Measurements from ENCODE around the gene DCST2. TPM values are rescaled to one million over a fixed set of nuclear protein-coding genes. Genes with fewer than 3 reads are reported as not detected.

The DCST2 gene
- total RNA-seq, 1 experiment from 2014 or later, result 0.21 TPM

DNA sequence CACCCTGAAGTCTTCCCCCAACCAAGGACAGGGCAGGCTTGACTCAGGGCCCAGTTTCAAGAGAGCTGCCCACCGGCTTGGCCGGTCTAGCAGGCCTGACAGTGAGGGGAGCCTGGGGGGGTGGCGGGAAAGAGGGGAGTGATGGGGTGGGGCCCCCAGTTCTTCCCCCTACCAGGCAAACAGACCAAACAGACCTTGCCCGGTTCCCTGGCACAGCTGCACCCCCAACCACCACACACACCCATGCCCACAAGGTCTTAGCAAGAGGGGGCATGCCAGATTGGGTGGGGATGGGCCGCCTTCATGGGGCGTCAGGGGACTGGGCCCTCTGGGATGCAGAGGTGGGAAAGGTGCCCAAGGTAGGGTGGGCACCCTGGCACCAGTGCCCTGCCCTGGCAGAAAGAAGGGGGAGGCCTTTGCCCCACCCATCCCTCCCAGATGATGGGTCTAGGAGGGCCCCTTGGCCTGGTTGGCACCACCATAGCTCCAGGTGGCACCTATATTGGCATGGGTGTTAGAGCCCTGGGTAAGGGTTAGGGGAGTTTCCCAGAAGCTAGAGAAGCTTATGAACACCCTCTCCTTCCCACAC, 22.1 kb downstream of the DCST2 start:
- H3K36me3 ChIP-seq (ENCODE audit: insufficient read depth, low read length, poor library complexity, severe bottlenecking), result peaks cover 13% of the 10 kb centered on the region
- POLR2A ChIA-PET (ENCODE audit: low non-redundant PET), result interaction anchor here (0.7 kb wide), 1 partner anchor 18 kb away, joined by 4 read pairs; the partner anchor contains the start of gene LENEP
- no peak overlapping the region for H3K4me3 ChIP-seq (ENCODE audit: low read depth, low read length, poor library complexity, severe bottlenecking)
- DNase-seq (ENCODE audit: low spot score), result no peak
- no peak for TF ChIP-seq CTCF (conservative IDR thresholded peaks at IDR 0.05; ENCODE audit: low read depth, low read length)
- no peak for TF ChIP-seq EZH2 (IDR thresholded peaks at IDR 0.05; ENCODE audit: borderline replicate concordance, low read depth, low read length, poor library complexity, severe bottlenecking)
- intact Hi-C loops (cut with micrococcal nuclease; ENCODE audit: unreplicated experiment), result no loop called here
- no TSS peak for BruUV-seq (replicated peaks)
- no peak overlapping the region for H3K27ac ChIP-seq (ENCODE audit: low read depth, low read length, poor library complexity, severe bottlenecking)
- H3K9me3 ChIP-seq (ENCODE audit: low read depth, low read length, poor library complexity, severe bottlenecking), result no peaks in the 10 kb centered on the region
- H3K4me1 ChIP-seq (ENCODE audit: insufficient read depth, low read length, poor library complexity, severe bottlenecking), result peaks cover 6% of the 10 kb centered on the region
- no peaks in the 10 kb centered on the region for H3K27me3 ChIP-seq (replicated peaks; ENCODE audit: insufficient read depth, low read depth, low read length, poor library complexity)
- CTCF ChIA-PET, result interaction anchor here (0.6 to 0.9 kb wide), 2 partner anchors 39 to 42 kb away, joined by 3 to 6 read pairs; no protein-coding TSS in a partner anchor

DNA sequence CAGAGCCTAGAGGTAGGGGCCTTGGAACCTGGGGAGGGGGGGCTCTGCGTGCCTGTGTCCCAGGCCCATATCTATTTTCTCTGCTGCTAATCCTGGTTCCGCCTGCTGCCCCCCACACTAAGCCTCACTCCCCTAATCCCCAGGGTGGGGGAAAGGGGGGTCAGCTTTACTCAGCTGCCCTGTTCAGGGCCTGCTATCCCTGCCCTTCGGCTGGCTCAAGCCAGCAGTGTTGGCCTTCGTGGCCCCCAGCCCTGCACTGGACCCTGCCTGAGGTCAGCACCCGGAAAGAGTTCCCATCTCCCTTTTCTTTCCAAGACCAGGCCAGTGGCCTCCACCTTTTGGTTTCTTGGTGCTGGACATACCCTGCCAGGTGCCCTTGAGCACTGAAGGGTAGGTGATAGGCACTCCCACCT, 22.6 kb downstream of the DCST2 start:
- intact Hi-C loops (cut with micrococcal nuclease; ENCODE audit: unreplicated experiment), result no loop called here
- DNase-seq (ENCODE audit: low spot score), result no peak
- Histone ChIP-seq H3K4me3 (ENCODE audit: low read depth, low read length, poor library complexity, severe bottlenecking) (no peak overlapping the region), H3K4me1 (ENCODE audit: insufficient read depth, low read length, poor library complexity, severe bottlenecking) (peaks cover 6% of the 10 kb centered on the region), H3K27me3 (replicated peaks; ENCODE audit: insufficient read depth, low read depth, low read length, poor library complexity) (no peaks in the 10 kb centered on the region), H3K9me3 (ENCODE audit: low read depth, low read length, poor library complexity, severe bottlenecking) (no peaks in the 10 kb centered on the region), H3K36me3 (ENCODE audit: insufficient read depth, low read length, poor library complexity, severe bottlenecking) (peaks cover 9% of the 10 kb centered on the region), H3K27ac (ENCODE audit: low read depth, low read length, poor library complexity, severe bottlenecking) (no peak overlapping the region)
- ChIA-PET POLR2A (ENCODE audit: low non-redundant PET) (interaction anchor here (0.7 kb wide), 2 partner anchors 18 to 850 kb away, joined by 3 to 4 read pairs; partner anchors contain the start of gene LENEP), CTCF (interaction anchor here (0.6 kb wide), 1 partner anchor 42 kb away, joined by 3 read pairs; no protein-coding TSS in a partner anchor)
- no peak for TF ChIP-seq EZH2 (IDR thresholded peaks at IDR 0.05; ENCODE audit: borderline replicate concordance, low read depth, low read length, poor library complexity, severe bottlenecking)
- TF ChIP-seq CTCF (conservative IDR thresholded peaks at IDR 0.05; ENCODE audit: low read depth, low read length), result no peak
- no TSS peak for BruUV-seq (replicated peaks)

DNA sequence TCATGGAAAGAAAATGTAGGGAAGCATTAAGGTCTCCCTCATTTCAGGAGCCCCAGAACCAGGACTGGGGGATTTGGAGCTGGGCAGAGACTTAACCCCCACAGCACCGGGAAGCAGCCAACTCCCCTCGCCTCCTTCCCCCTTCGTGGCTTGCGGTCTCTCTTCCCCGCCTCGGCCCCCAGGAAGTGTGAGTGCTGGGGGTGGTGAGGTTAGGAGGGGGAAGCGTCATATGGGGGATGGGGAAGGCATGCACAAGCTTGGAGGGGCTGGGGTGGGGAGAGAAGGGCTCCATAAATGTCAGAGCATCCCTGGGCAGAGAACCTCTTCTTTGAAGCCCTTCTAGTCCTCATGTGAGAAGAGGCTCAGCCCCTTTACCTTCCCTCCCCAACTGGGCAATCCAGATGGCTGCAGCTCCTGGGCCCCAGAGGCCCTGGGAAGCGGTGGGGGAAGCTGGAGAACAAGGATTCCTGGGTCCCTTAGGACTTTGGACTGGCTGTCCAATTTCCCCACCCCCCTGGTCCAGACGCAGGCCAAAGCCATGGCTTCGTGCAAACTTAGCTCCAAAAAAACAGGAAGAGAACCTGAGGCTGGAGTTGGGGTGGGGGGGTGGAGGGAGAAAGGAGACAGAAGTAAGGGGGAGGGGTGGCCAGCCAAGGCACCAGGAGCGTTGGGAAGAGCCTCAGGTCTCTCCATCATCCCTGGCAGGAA, 23.2 kb downstream of the DCST2 start:
- H3K27me3 ChIP-seq (replicated peaks; ENCODE audit: insufficient read depth, low read depth, low read length, poor library complexity), result no peaks in the 10 kb centered on the region
- intact Hi-C loops (cut with micrococcal nuclease; ENCODE audit: unreplicated experiment), result no loop called here
- peaks cover 9% of the 10 kb centered on the region for H3K36me3 ChIP-seq (ENCODE audit: insufficient read depth, low read length, poor library complexity, severe bottlenecking)
- H3K27ac ChIP-seq (ENCODE audit: low read depth, low read length, poor library complexity, severe bottlenecking), result no peak overlapping the region
- no TSS peak for BruUV-seq (replicated peaks)
- no peak for TF ChIP-seq EZH2 (IDR thresholded peaks at IDR 0.05; ENCODE audit: borderline replicate concordance, low read depth, low read length, poor library complexity, severe bottlenecking)
- no peak for TF ChIP-seq CTCF (conservative IDR thresholded peaks at IDR 0.05; ENCODE audit: low read depth, low read length)
- H3K4me1 ChIP-seq (ENCODE audit: insufficient read depth, low read length, poor library complexity, severe bottlenecking), result peaks cover 8% of the 10 kb centered on the region
- no peak overlapping the region for H3K4me3 ChIP-seq (ENCODE audit: low read depth, low read length, poor library complexity, severe bottlenecking)
- ChIA-PET CTCF (no interaction called here), POLR2A (ENCODE audit: low non-redundant PET) (interaction anchor here (0.7 kb wide), 2 partner anchors 17 to 850 kb away, joined by 3 to 4 read pairs; partner anchors contain the start of gene LENEP)
- H3K9me3 ChIP-seq (ENCODE audit: low read depth, low read length, poor library complexity, severe bottlenecking), result no peaks in the 10 kb centered on the region
- no peak for DNase-seq (ENCODE audit: low spot score)
